K562 (cell line): ENCODE data around the gene TWSG1. TPM values are rescaled to one million over a fixed set of nuclear protein-coding genes. Genes with fewer than 3 reads are reported as not detected.

ENCODE experiments used
- ATAC-seq: fragments of 200-7000 bp; cut with Tn5 transposase; 3 replicates; pipeline ENCODE4 v1.9.1; 2020; ENCODE audit warnings: moderate library complexity
- BruUV-seq: library from RNA; stranded (reverse); fragments of 400-500 nt; replicated peaks from 2 replicates; lab custom pipeline; 2021; lab: Mats Ljungman, UMichigan
- CTCF ChIA-PET: fragments of 300-600 bp; formaldehyde crosslinking; extraction: SDS; loops from one replicate; lab custom pipeline; 2021; ENCODE audit warnings: low intra/inter-chr PET ratio; lab: Yijun Ruan, JAX
- POLR2A ChIA-PET: fragments of 300-600, 350-650 bp; sonication (Branson Sonifier 250); formaldehyde crosslinking; extraction: SDS; loops from one replicate; lab custom pipeline; 2021; ENCODE audit warnings: antibody characterized with exemption, inconsistent platforms; lab: Yijun Ruan, JAX
- DNase-seq, 4 experiments: peaks; one replicate each; pipeline versions ENCODE4 v3.0.0 to v3.0.0-alpha.2; 2011 to 2018; ENCODE audit warnings: low spot score in 3 of 4, mixed read lengths in 3 of 4; ENCODE audit errors: extremely low read depth in 1 of 4
- FAIRE-seq: peaks from 2 replicates; lab custom pipeline; 2011; peaks lifted over from hg19 to GRCh38; lab: Jason Lieb, UNC
- H2AFZ ChIP-seq: 2 replicates; pipeline ENCODE4 v1.6.0; 2011; ENCODE audit warnings: low read depth, low read length, control low read depth, inconsistent platforms
- H3K27ac ChIP-seq: fragments of 200-600 bp; 3 replicates; pipeline ENCODE4 v1.8.0; 2011; ENCODE audit warnings: low read depth, mild to moderate bottlenecking, control low read depth, inconsistent platforms, low read length, moderate library complexity, mixed read lengths; ENCODE audit errors: extremely low read depth
- H3K27me3 ChIP-seq, 2 experiments: fragments of 300-600 bp in 1 of 2; 2 replicates in 1 of 2; 3 replicates in 1 of 2; pipeline versions ENCODE4 v1.6.0 to v1.8.0; 2011; ENCODE audit warnings: inconsistent platforms in 2 of 2, low read length in 2 of 2, mild to moderate bottlenecking in 1 of 2, mixed read lengths in 1 of 2, moderate library complexity in 1 of 2; ENCODE audit not compliant: control insufficient read depth in 2 of 2, insufficient read depth in 2 of 2
- H3K36me3 ChIP-seq: fragments of 300-600 bp; 3 replicates; pipeline ENCODE4 v1.8.0; 2011; ENCODE audit warnings: mild to moderate bottlenecking, low read length, inconsistent platforms; ENCODE audit not compliant: control insufficient read depth, insufficient read depth
- H3K4me1 ChIP-seq, 2 experiments: fragments of 200-600 bp in 1 of 2; replicated peaks in 1 of 2; 2 replicates in 1 of 2; 3 replicates in 1 of 2; pipeline versions ENCODE4 v1.5.1 to v1.8.0; 2011; ENCODE audit warnings: inconsistent platforms in 2 of 2, low read length in 2 of 2, mild to moderate bottlenecking in 1 of 2, mixed read lengths in 1 of 2, moderate library complexity in 1 of 2; ENCODE audit not compliant: control insufficient read depth in 2 of 2, insufficient read depth in 2 of 2
- H3K4me2 ChIP-seq: 2 replicates; pipeline ENCODE4 v1.6.1; 2011; ENCODE audit warnings: low read length, control low read depth, inconsistent platforms, mixed read lengths; ENCODE audit not compliant: insufficient read depth
- H3K4me3 ChIP-seq: fragments of 200-600 bp; sonication (generic), shearing (Covaris generic); 2 replicates; pipeline ENCODE4 v1.5.1; 2016; ENCODE audit warnings: control low read depth, inconsistent platforms
- H3K79me2 ChIP-seq: fragments of 200-600 bp; 3 replicates; pipeline ENCODE4 v1.8.0; 2011; ENCODE audit warnings: low read length, inconsistent platforms; ENCODE audit not compliant: control insufficient read depth, insufficient read depth
- H3K9ac ChIP-seq, 2 experiments: 2 replicates each; pipeline versions ENCODE4 v1.6.0 to v1.6.1; 2011; ENCODE audit warnings: low read depth in 2 of 2, low read length in 2 of 2, control low read depth in 1 of 2, inconsistent platforms in 1 of 2, mild to moderate bottlenecking in 1 of 2, mixed read lengths in 1 of 2; ENCODE audit not compliant: insufficient read depth in 1 of 2
- H3K9me1 ChIP-seq: one replicate; pipeline ENCODE4 v1.6.0; 2011; ENCODE audit warnings: inconsistent platforms, mild to moderate bottlenecking, low read length, moderate library complexity; ENCODE audit not compliant: control insufficient read depth, insufficient read depth
- H3K9me3 ChIP-seq: replicated peaks from 2 replicates; pipeline ENCODE4 v1.5.1; 2011; ENCODE audit warnings: low read depth, low read length, inconsistent platforms; ENCODE audit not compliant: control insufficient read depth, insufficient read depth
- H4K20me1 ChIP-seq: replicated peaks from 2 replicates; pipeline ENCODE4 v1.6.1; 2011; ENCODE audit warnings: low read length, inconsistent platforms, mixed read lengths; ENCODE audit not compliant: control insufficient read depth, insufficient read depth
- ARHGAP35 ChIP-seq: fragments of 450-650 bp; IDR thresholded peaks from 2 replicates; pipeline ENCODE4 v1.6.1; 2018; ENCODE audit not compliant: partially characterized antibody
- BCOR ChIP-seq: fragments of 450-650 bp; IDR thresholded peaks from 2 replicates; pipeline ENCODE4 v1.6.1; 2016
- CHD2 ChIP-seq: IDR thresholded peaks from 2 replicates; pipeline ENCODE4 v1.6.1; 2011; ENCODE audit warnings: low read depth, low read length
- CLOCK ChIP-seq: fragments of 250-450 bp; sonication (Bioruptor Pico); IDR thresholded peaks from 2 replicates; pipeline ENCODE4 v1.4.0; 2020; ENCODE audit warnings: mild to moderate bottlenecking, moderate library complexity, borderline replicate concordance
- ELF4 ChIP-seq: fragments of 450-650 bp; formaldehyde crosslinking; IDR thresholded peaks from 2 replicates; pipeline ENCODE4 v1.4.0; 2022; ENCODE audit warnings: missing genetic modification characterization
- FOXK1 ChIP-seq: sonication (generic); formaldehyde crosslinking; IDR thresholded peaks from 2 replicates; pipeline ENCODE4 v1.8.0; 2022; ENCODE audit warnings: missing genetic modification reagents, mild to moderate bottlenecking, borderline replicate concordance
- HMGXB4 ChIP-seq: sonication (generic); formaldehyde crosslinking; IDR thresholded peaks from 2 replicates; pipeline ENCODE4 v1.8.1; 2023; ENCODE audit warnings: mild to moderate bottlenecking, missing genetic modification reagents
- ILK ChIP-seq: fragments of 450-650 bp; IDR thresholded peaks from 2 replicates; pipeline ENCODE4 v1.6.1; 2016; ENCODE audit warnings: missing genetic modification characterization, low read depth, mild to moderate bottlenecking, missing compliant biosample characterization, moderate library complexity, borderline replicate concordance
- MXI1 ChIP-seq: IDR thresholded peaks from 2 replicates; pipeline ENCODE4 v1.6.1; 2011; ENCODE audit warnings: low read depth, mild to moderate bottlenecking, improper control_type of control experiment, low read length
- NR2F6 ChIP-seq: fragments of 450-650 bp; formaldehyde crosslinking; IDR thresholded peaks from 2 replicates; pipeline ENCODE4 v1.4.0; 2020; ENCODE audit warnings: mild to moderate bottlenecking
- POLR2B ChIP-seq: fragments of 450-650 bp; IDR thresholded peaks from 2 replicates; pipeline ENCODE4 v1.6.1; 2018; ENCODE audit warnings: low read depth; ENCODE audit not compliant: partially characterized antibody
- SLC30A9 ChIP-seq: fragments of 250-450 bp; sonication (Bioruptor Pico); IDR thresholded peaks from 2 replicates; pipeline ENCODE4 v1.8.0; 2022; ENCODE audit warnings: mild to moderate bottlenecking, moderate library complexity
- SMAD2 ChIP-seq: fragments of 150-350 bp; IDR thresholded peaks from 2 replicates; pipeline ENCODE4 v1.6.1; 2014; ENCODE audit warnings: low read depth, mild to moderate bottlenecking, low read length
- SNIP1 ChIP-seq: fragments of 450-650 bp; IDR thresholded peaks from 2 replicates; pipeline ENCODE4 v1.7.1; 2017; ENCODE audit warnings: low read depth, mild to moderate bottlenecking
- STAT6 ChIP-seq: sonication (generic); formaldehyde crosslinking; IDR thresholded peaks from 2 replicates; pipeline ENCODE4 v1.8.1; 2023; ENCODE audit warnings: mild to moderate bottlenecking, missing genetic modification reagents
- ZNF239 ChIP-seq: fragments of 250-450 bp; sonication (Bioruptor Pico); IDR thresholded peaks from 2 replicates; pipeline ENCODE4 v1.4.0; 2020; ENCODE audit warnings: mild to moderate bottlenecking
- WGBS: fragments of 100-300 bp; shearing (Covaris generic); methylation state at CpG from one replicate; pipeline ENCODE4 v1.1.6; 2016; ENCODE audit warnings: low coverage, mixed read lengths; ENCODE audit not compliant: insufficient coverage; ENCODE audit errors: missing lambda C conversion rate; 5-methylcytosine and 5-hydroxymethylcytosine counted together
- in situ Hi-C: fragments of 300-500 bp; cut with MboI; formaldehyde crosslinking; loops from 4 replicates; pipeline ENCODE4 v1.15.0; 2018; ENCODE audit warnings: inconsistent platforms, mixed read lengths
- intact Hi-C: fragments of 100-400 bp; cut with micrococcal nuclease; formaldehyde crosslinking; loops from 2 replicates; pipeline ENCODE4 v1.14.2; 2022
- polyA plus RNA-seq, 8 experiments: library from polyadenylated mRNA; depleted of rRNA in 4 of 8; stranded (reverse) in 5 of 8; unstranded in 3 of 8; fragments of >200 nt; fragmentation: Nextera tagmentation in 2 of 8; fragmentation: Illumina TruSeq in 1 of 8; extraction: Ambion mirVana in 2 of 8; extraction: Trizol in 1 of 8; gene quantifications; 2 replicates each; pipeline versions ENCODE4 v1.2.1 to v1.2.3, GENCODE V29; 2011 to 2014; ENCODE audit warnings: inconsistent platforms in 1 of 8, missing spikeins in 1 of 8
- total RNA-seq, 7 experiments: library from RNA; depleted of rRNA in 6 of 7; stranded (reverse); fragments of >200 nt in 6 of 7; fragmentation: Illumina TruSeq in 2 of 7; extraction: Trizol in 2 of 7; gene quantifications; 2 replicates each; pipeline versions ENCODE4 v1.2.1 to v1.2.3, GENCODE V29; 2011 to 2021; ENCODE audit warnings: low replicate concordance in 1 of 7

TWSG1 gene
- total and polyA plus RNA-seq, 9 of the 15 experiments (the other 6 are each of a cell fraction or from before 2014, with no cell fraction given) = 10.4 to 37.2 (median 25.1) TPM

- peaks cover 25% of the 10 kb centered on the region; the same call in 2 of the 3 replicates for H3K36me3 ChIP-seq
- H3K79me2 ChIP-seq = no peaks in the 10 kb centered on the region
- no peak overlapping the region for H3K9ac ChIP-seq
- H3K4me2 ChIP-seq = no peak overlapping the region
- no peaks in the 10 kb centered on the region for H4K20me1 ChIP-seq
- BruUV-seq = no TSS peak
- no peaks in the 10 kb centered on the region for H3K9me3 ChIP-seq
- in situ Hi-C loops = no loop called here
- ATAC-seq = no peak
- H3K4me1 ChIP-seq = no peaks in the 10 kb centered on the region
- no peak overlapping the region for H3K4me3 ChIP-seq
- H3K27ac ChIP-seq = no peak overlapping the region
- 81% methylated on average over 1 of the region's 1 CpG for WGBS
- H2AFZ ChIP-seq = no peak overlapping the region
- H3K27me3 ChIP-seq = no peaks in the 10 kb centered on the region
- no peaks in the 10 kb centered on the region for H3K9me1 ChIP-seq
- ChIA-PET CTCF (no interaction called here), POLR2A (interaction anchor here (0.6 to 1.2 kb wide), 2 partner anchors 43 to 122 kb away, joined by 3 to 4 read pairs; no protein-coding TSS in a partner anchor)
- intact Hi-C loops = no loop called here
- no peak for DNase-seq
- FAIRE-seq = no peak
- TF ChIP-seq NR2F6 (CRISPR knock-in tag) (no peak), STAT6 (CRISPR knock-in tag) (no peak), CHD2 (no peak), ARHGAP35 (no peak), POLR2B (no peak), SLC30A9 (CRISPR knock-in tag) (no peak), CLOCK (CRISPR knock-in tag) (no peak), FOXK1 (CRISPR knock-in tag) (no peak), SNIP1 (no peak), HMGXB4 (CRISPR knock-in tag) (no peak), BCOR (no peak), ELF4 (CRISPR knock-in tag) (no peak), SMAD2 (no peak), ZNF239 (CRISPR knock-in tag) (no peak), ILK (tag) (no peak), MXI1 (no peak)
Measured at GRCh38 chr18:9362869-9363268, 28.3 kb downstream of the TWSG1 start.
